ENCODE data around the gene DAP.
A peak's percentile ranks its signal among the peaks of the same experiment; 100 is the strongest.
"Not testable (repeated sequence)": the region's sequence is repeated elsewhere in the genome, so short reads cannot be mapped to it uniquely, and the experiment has no call there.

The DAP gene, protein sequence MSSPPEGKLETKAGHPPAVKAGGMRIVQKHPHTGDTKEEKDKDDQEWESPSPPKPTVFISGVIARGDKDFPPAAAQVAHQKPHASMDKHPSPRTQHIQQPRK

DNA sequence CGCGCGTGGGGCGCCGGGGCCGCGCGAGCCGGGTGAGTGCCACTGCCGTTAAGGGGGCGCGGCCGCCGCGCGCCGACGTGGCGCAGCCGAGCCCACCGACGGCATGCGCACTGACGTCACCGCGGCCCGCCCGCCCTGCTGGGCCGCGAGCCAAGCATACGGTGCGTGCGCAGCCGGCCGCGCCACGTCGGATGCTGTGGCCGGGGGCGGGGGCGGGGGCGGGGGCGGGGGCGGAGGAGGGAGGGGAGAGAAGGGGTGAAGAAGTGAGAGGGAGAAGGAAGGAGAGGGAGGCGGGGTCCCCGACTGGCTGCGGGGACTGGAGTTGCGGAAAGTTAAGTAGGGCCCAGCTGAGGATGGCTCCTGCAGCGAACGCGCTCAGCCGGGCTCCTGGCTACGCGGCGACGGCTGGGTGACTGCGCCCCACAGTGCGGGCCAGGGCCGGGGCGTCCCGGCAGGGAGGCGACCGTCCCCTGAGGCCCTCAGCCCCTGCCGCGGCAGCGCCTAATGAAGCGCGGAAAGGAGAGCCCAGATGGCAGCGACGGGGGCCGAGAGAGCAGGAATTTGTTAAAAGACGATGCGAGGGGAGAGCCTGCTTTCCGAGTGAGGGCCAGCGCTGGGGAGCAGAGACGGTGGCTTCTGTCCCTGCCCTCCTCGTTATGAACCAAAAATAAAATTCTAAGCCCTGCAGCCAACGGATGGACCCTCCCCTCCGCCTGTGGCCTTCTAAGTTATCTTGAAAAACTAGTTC lies at the start of gene DAP:
DAP (minus strand) TSS at position 50 of the 748 bp plus-strand sequence. CDS start 166 bp downstream, outside the sequence.
- peak; percentile 77 for DNase-seq

DNA sequence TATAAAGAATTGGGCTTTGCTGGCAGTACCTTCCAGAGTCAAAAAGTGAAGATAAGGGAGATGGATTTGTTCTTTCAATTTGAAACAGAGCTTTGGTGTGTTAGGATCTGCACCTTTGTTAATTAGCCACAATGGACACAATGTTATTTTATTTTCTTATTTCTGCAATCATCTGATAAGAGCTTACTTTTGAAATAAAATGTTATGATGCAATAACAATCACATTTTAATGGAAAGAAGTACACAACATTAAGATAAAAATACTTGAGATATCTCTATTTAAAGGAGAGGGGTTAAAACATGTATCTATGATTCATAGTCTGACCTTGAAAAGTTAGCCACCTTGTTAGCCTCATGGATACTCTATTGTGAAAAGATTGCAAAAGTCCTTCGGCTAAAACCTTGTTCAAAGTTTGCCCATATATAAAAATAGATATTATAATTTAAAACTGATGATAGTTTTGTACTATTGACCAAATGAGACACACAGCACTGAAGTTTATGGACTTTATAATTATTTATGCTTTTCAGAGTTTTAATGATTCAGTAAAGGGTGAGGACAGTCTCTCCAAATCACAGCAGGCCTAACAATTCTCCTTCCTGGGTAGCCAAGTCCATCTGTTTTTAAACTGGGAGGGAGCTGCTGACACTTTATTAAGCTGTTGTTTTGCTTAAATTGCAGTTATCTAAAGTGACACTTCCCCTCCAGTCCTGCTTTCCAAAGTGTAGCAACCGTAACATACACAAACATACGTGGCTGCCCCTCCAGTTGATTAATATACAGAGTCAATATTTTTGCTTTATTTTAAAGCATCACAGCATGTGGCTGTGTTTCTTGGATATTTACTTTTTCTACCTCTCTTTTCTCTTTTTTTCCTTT lies 47.6 kb upstream of the DAP start:
- DNase-seq: no peak

DNA sequence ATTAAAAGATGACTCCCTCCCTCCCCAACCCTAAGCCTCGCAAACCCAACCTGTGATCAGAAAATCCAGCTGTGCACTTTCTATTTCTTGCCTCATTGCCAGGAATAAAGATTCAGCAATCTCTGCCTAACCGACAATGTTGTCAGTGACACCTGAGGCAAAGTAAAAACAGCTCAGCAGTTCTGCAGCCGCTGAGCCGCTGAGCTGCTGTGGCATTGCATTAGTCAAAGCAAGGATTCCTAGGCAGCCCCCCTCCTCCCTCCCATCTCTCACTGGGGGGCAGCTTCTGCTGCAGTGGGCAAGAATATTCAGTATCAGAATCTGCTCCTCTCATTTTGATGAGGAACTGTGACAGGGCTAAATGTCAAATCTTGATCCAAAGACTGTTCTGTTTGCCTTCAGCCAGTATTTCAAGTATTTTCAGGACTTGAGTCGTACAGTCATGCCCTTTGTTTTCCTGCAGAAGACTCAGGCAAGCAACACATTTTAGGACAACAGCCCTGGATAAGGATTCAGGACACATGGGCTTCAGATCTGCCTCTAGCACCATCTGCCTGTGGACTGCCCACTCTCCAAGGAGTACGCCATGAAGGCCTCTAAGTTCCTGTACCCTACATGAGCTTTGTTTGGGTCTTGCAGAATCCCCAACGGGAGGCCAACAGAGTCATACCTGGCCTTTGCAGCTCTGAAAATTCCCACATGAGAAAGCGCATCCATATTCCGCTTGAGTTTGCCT lies 41.1 kb upstream of the DAP start:
- DNase-seq: no peak

DNA sequence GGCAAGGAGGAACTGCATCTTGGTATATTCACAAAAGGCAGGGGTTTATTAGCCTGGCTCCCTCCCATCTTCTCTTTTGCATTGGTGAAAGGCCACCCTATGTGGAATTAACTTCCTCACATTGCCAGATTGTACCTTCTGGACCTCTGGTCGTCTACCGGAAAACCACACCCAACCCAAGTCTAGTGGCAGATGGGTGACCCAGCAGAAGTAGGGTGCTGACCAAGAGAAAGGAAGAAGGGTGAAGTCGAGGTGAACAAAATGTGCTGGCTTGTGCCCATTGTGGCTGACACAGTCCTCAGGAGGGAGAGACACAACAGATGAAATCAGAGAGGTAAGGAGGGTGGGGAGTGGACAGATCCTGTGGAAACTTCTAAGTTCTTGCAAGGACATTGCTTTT lies 39.8 kb upstream of the DAP start:
- DNase-seq: no peak

DNA sequence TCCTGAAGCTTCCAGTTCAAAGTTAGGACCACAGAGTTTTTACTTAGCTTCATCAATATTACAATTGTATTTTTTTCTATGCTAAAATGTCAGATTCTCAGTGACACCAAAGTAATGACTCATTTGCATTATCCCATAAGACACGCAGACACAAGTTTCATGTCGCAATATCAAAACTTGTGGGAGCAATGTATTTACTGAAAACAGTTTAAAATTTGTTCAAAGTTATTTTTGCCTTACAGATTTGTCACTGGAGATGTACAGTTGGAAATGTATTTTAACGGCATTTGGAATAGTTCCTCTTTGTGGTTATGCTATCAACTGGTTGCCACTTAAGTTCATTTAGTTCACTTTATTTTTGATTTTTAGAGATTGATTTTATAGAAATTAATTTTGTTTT lies 36.2 kb upstream of the DAP start:
- no peak for DNase-seq

DNA sequence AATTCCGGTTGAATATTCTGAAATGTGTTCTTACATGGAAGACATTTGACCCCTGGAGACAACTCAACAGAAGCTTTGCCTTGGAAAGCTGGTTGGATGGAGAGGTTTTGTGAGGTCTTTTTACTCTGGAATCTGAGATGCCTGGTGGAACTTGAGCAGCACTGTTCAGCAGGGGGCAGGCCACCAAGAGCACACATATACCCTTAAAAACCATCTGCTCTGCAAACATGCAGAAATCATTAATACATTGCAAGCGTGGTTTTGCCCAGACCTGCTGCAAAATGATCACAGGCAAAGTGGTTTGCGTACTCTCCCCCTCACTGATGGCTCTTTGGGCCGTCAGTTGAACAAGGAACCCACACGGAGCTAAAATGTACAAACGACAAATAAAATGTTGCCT lies 32.8 kb upstream of the DAP start:
- no peak for DNase-seq

DNA sequence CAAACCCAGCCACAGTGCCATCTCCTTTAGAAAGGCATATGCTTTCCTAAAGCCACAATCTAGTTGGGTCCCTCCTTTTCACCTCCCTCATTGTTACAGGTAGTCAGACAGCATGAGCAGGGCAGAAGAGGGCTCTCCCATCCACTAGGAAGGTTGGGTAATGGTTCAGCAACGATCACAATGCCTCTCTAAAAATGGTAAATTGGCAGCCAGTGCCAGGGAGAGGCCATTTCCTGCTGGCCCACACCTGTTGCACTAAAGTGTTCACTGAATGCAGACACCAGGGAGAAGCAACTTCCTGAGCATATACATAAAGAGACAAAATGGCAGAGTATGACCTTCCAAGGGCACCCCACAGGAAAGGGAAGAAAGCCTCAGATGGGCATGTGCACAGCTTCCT lies 31.3 kb upstream of the DAP start:
- DNase-seq: no peak

DNA sequence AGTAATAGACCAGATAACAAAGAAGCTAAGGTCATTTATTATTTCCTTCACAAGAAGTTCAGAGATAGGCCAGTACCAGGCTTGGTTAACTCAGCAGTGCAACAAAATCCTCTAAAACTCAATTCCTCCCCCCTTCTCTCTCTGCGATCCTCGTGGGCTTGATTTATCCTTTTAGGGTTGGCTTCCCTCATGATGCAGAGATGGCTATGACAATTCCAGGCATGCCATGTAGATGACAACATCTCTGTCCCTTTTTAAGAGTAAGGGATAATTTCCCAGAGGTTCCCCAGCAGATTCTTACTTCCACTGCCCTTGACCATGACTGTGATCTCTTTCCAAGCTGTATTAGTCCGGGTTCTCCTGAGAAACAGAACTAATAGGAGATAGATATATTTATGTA lies 28.7 kb upstream of the DAP start:
- DNase-seq: no peak

DNA sequence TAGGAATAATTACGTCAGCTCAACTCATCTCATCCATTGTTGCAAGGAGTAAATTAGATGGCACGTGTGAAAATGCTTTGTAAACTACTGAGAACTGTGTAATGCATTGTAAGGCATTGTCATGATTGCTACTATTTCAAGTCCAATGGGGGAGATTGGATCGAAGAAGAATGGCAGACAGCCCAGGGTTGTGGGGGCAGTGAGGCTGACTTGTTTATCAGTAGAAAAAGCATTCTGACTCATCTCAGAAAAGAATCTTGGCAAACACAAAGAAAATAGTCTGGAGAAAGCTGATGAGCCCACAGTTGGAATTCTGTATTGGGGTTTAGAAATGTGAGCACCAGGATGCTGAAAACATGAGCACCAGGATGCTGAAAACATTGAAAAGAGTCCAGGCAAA lies 28.0 kb upstream of the DAP start:
- DNase-seq: no peak

DNA sequence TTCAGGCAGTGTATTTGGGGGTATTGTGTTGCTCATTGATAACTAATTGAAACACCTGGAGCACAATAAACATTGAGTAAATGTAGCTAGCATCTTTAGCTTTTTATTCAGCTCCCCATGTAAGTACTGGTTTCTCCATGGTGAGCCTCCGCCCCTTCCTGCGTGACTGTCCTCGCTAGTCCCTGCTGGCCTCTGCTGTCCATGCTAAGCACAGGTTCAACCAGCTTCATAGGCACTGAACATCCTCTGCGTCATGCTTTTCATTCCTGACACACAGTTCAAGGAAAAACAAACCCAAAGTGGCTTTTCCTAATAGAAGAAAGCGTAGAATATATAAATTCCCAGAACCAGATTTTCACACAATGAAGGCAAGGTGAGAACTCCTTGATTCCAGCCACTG lies 27.3 kb upstream of the DAP start:
- DNase-seq: no peak

DNA sequence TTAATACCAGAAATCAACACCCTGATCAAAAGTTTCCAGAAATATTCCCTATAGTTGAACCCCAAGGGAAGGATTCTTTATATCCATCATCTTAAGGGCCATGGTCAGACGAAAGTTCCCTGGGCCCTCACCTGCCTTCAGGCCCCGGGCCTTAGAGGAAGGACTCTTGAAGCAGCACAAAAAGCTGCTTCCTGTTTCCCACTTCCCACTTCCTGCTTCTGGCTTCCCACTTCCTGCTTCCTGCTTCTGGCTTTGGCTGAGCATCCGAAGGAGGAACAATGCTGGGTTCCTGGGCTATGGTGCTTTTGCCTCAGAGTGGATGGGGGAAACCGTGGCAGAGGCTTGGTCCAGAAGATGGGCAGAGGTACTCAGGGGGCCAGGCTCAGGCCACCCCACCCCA lies 25.8 kb upstream of the DAP start:
- no peak for DNase-seq

DNA sequence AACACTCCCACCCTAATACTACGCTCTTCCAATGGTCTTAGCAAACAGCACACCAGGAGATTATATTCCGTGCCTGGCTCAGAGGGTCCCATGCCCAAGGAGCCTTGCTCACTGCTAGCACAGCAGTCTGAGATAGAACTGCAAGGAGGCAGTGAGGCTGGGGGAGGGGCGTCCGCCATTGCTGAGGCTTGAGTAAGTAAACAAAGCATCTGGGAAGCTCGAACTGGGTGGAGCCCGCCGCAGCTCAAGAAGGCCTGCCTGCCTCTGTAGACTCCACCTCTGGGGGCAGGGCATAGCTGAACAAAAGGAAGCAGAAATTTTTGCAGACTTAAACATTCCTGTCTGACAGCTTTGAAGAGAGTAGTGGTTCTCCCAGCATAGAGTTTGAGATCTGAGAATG lies 19.2 kb upstream of the DAP start:
- DNase-seq: not testable (repeated sequence)

DNA sequence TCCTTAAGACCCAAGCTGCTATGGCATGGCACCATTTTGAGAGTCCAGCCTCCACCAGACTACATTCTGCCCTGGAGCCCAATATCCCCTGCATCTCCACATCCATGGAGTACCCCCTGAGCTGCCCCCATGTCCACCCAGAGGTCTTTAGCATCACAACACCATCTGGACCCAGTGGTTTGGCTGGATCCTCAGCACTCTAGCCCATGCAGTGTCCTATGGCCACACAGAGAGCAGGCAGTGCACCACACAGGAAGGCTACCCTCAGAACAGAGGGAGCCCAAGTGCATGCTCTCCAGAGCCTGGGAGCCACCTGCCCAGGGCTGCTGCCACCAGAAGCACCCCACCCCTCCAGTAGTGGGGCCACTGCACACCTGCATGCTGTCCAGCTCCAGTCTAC lies 18.6 kb upstream of the DAP start:
- DNase-seq: no peak

DNA sequence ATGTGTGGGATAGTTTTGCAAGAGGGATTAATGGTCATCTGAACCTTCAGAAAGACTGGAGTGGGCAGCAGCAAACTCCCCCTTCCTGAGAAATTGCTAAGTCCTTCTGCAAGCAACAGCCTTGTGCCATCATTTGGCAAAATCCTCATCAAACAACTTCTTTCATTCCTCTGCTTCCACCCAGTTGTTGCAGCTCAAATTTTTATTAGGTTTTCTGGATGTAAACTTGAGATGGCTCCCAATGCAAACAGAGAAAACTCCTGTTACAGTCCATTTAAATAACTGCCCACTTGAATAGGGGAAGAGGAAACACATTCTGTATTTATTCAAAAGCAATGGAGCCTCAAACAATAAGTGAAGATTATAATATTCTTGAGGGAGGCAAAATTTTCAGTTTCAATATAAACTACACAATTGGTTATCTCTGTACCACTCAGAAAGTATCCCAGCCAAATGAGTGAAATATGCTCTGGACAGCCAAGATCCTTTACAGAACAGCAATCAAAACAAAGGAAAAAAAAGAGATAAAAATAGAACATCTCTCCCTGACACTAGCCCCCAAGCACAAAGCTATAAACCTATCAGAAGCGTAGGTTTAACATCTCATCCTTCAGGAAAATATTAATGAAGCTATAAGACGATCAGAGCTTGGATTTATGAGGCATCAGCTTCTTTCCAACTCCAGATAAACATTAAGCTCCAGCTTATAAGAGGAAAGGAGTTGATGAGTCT lies 17.3 kb upstream of the DAP start:
- DNase-seq: no peak

DNA sequence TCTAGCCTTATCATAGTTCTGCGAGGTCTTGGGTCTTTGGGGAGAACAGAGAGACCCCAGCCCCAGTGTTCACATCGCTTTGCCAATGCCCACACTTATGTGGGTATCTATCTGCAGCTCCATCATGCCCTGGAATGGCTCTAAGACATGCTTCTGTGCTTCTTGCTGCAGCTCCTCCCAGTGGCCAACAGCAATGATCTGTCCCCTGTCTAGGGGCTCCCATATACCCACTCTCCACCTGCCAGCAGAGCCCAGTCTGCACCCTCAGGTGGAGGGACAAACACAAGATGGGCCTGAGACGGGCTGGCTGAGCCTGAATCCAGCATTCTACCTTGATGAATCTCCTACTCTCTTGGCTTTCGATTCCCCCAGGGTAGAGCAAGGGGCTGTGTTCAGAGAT lies 14.6 kb upstream of the DAP start:
- DNase-seq: no peak

DNA sequence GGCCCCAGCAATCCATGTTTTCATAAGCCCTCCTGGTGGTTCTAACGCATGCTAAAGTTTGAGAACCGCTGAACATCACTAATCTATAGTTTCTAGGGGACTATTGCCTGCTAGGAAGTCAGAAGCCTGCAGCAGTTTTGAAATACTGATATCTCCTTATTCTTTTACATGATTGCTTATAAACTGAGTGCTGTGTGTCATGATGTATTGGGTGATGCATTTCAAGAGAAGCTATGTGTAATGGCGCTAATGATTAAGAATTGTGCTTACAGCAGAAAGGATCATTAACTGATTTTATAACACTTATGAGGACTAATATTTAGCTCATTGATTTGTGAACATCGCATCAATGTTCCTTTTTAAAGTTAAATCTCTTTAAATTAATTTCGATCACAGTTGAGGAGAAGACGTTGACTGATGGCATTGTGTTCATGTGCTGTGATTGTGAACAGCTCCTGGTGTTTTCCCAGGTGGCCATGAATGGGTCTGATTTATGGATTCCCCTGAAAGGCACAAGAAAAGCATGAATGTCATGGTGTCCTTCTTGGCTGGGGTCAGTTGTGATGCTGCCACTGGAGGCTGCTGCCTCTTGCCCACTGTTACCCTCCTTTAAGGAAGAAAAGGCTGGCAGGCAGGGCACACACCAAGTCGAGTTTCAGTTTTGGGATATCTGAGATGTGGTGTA lies 12.0 kb upstream of the DAP start:
- DNase-seq: no peak

DNA sequence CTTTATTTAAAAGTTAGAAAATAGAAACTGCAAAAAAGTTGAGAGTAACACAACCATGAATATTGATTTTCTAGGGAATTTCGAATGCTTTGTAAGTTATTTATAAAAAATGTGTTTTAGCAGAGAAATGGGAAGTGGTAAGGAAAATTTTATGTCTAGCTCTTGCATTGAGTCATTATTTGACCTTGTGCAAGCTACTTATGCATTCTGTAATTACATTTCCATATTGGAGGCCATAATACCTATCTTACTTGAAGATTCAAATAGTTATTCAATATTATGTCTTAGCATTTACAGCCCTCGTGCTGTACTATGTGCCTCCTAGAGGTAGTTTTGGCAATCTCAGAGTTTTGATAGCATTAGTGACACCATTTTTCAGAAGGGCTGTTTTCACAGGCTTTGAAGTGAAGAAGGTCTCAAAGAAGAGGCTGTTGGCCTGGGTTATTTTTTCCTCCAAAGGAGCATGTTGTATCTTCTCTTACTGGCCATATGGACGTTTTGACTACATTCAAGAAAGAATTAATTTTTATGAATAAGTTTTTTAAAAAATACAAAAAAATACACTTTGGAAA lies 7.4 kb upstream of the DAP start:
- DNase-seq: no peak

DNA sequence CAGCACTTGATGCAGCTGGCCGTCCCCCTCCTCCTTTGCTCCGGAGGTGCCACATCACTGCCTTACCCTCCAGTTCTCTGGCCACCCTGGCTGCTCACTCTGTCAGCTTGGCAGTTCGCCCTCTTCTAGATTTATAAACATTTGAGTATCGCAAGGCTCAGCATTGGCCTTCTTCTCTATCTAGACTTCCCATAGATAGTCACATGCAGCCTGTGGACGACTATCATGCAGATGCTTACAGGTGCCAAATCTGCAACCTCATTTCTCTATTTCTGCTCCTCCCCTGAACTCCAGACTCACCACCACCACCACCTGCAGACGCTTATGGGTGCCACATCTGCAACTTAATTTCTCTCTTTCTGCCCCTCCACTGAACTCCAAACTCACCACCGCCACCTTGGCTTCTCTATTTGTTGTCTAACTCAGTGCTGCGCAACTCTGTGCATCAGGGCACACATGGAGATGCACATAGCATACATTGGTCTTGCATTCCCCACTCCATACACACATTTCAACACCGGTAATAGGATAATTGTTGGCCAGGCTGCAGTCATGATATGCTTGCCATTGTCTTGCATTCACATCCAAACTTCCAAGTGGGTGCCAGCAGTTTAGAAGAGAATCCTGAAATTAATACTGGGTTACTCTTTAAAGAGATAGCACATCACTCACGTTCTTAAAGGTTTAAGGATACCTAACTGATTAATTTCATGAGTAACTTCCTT lies 1.9 kb upstream of the DAP start:
- DNase-seq: no peak

DNA sequence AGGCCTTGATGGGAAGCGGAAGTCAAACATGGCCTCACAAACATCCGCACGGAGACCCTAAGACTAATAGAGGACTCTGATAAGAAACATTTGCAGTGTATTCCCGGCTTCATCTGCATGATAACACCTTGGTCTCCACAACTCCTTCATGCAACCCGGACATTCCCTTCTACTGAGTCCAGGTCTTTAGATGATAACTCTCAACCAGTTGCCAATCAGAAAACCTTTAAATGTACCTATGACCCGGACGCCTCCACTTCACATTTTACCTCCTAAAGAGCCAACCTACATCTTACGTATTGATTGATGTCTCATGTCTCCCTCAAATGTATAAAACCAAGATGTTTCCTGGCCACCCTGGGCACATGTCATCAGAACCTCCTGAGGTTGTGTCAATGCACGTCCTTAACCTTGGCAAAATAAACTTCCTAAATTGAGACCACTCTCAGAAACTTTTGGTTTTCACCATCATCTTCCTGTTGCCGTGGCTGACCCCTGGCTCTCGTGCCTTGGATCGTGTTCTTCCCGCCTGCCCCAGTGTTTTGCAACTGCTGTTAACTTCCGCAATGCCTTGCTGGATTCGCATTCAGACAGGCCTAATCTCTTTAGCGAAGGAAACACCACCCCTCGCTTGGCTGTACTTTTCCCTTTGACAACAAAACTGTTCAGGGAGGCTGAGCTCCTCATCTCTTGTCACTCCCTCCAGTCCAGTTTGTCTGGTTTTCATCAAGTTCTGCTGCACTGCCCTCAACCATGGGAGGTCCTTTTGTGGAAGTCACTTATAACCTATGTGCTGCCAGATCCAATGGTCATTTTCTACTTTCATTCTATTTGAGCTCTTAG lies 1.1 kb upstream of the DAP start:
- DNase-seq: peak; percentile 59

DNA sequence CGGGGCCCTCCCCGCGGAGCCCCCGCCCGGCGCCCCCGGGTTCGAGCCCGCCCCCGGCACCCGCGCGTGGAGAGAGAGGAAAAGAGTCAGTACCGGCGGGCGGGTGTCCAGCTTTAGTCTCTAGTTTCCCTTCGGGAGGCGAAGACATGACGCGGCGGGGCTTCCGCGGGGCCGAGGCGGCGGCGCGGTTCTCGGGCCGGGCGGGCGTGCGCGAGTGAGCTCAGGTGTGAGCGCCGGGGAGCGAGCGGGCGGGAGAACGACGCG lies 181 bp downstream of the DAP start:
- no peak for DNase-seq

All from GF-D8 (cell line).